ENCODE measurements around the gene MRPL49. TPM values are rescaled to one million over a fixed set of nuclear protein-coding genes. Genes with fewer than 3 reads are reported as not detected.
A peak's percentile ranks its signal among the peaks of the same experiment; 100 is the strongest.

Gene MRPL49
- total and polyA plus RNA-seq, 2 of the 13 experiments (the other 11 are each of a cell fraction or from before 2014, with no cell fraction given): 39.2 to 53.3 TPM

DNA sequence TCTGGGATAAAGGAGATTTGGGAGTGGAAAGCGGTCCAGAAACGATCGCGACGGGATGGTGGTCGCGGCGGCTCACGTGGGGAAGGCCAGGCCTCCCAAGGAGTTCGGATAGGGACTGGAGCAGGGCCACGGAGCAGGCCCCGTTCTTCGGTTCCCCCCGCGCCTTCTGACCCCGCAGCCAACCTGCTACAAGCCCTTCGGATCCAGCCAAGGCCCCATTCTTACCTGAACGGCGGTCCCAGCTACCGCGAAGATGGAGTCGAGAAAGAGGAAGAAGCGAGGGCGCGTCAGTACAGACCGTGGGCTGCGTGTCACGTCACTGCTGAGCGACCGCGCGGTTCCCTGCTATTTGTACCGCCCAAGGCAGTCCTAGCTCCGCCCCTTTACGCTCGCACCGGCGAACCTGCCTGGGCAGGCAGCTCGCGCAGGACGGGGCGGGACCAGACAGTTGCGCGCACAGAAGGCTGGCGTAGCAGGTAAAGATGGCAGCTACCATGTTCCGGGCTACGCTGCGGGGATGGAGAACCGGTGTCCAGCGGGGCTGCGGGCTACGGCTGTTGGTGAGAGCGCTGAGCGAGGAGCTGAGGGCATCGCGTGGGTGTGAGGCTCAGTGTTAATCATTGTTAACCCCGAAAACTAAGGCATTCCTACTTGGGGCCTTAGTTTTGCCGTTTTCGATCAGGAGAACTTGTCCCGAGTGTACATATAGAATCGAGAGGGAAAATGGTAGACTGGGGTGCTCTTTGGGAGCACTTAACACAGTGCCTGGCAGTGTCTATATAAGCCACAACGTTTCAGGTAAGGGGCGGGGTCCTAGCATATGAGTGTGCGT lies at the start of gene MRPL49, which contains the start of gene FAU (continued):
- TF ChIP-seq, protein P1, sequence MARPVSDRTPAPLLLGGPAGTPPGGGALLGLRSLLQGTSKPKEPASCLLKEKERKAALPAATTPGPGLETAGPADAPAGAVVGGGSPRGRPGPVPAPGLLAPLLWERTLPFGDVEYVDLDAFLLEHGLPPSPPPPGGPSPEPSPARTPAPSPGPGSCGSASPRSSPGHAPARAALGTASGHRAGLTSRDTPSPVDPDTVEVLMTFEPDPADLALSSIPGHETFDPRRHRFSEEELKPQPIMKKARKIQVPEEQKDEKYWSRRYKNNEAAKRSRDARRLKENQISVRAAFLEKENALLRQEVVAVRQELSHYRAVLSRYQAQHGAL (CRISPR knock-in tag; IDR thresholded peaks at IDR 0.05; ENCODE audit: not compliant biosample characterization): no peak
- TF ChIP-seq ATM (IDR thresholded peaks at IDR 0.05; ENCODE audit: borderline replicate concordance) (no peak), ZNF510 (CRISPR knock-in tag; IDR thresholded peaks at IDR 0.05; ENCODE audit: low read depth) (no peak), HIVEP1 (CRISPR knock-in tag; IDR thresholded peaks at IDR 0.05) (peak; percentile 85; the same call in 1 of the 2 replicates), ZNF619 (CRISPR knock-in tag; IDR thresholded peaks at IDR 0.05) (peak; percentile 90; the same call in 1 of the 2 replicates), HOXA5 (CRISPR knock-in tag; IDR thresholded peaks at IDR 0.05) (0 out of 2 replicates have a peak, but pooled peaks have one; percentile 13), KAT8 (CRISPR knock-in tag; IDR thresholded peaks at IDR 0.05) (peak; percentile 97), CREB1 (IDR thresholded peaks at IDR 0.05) (peak; percentile 98), CREB1 (CRISPR knock-in tag; IDR thresholded peaks at IDR 0.05) (peak; percentile 98), ZBTB38 (CRISPR knock-in tag; IDR thresholded peaks at IDR 0.05) (peak; percentile 84), ZNF251 (CRISPR knock-in tag; IDR thresholded peaks at IDR 0.05) (no peak), ZNF430 (CRISPR knock-in tag; IDR thresholded peaks at IDR 0.05) (peak; percentile 78; the same call in 1 of the 2 replicates)
- TF ChIP-seq, protein P2, sequence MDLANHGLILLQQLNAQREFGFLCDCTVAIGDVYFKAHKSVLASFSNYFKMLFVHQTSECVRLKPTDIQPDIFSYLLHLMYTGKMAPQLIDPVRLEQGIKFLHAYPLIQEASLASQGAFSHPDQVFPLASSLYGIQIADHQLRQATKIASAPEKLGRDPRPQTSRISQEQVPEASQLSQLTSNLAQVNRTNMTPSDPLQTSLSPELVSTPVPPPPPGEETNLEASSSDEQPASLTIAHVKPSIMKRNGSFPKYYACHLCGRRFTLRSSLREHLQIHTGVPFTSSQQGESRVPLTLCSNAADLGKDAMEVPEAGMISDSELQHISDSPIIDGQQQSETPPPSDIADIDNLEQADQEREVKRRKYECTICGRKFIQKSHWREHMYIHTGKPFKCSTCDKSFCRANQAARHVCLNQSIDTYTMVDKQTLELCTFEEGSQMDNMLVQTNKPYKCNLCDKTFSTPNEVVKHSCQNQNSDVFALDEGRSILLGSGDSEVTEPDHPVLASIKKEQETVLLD (CRISPR knock-in tag; IDR thresholded peaks at IDR 0.05; ENCODE audit: low read depth): peak; percentile 83
- TF ChIP-seq, protein P3, sequence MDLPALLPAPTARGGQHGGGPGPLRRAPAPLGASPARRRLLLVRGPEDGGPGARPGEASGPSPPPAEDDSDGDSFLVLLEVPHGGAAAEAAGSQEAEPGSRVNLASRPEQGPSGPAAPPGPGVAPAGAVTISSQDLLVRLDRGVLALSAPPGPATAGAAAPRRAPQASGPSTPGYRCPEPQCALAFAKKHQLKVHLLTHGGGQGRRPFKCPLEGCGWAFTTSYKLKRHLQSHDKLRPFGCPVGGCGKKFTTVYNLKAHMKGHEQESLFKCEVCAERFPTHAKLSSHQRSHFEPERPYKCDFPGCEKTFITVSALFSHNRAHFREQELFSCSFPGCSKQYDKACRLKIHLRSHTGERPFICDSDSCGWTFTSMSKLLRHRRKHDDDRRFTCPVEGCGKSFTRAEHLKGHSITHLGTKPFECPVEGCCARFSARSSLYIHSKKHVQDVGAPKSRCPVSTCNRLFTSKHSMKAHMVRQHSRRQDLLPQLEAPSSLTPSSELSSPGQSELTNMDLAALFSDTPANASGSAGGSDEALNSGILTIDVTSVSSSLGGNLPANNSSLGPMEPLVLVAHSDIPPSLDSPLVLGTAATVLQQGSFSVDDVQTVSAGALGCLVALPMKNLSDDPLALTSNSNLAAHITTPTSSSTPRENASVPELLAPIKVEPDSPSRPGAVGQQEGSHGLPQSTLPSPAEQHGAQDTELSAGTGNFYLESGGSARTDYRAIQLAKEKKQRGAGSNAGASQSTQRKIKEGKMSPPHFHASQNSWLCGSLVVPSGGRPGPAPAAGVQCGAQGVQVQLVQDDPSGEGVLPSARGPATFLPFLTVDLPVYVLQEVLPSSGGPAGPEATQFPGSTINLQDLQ (CRISPR knock-in tag; IDR thresholded peaks at IDR 0.05): peak; percentile 91; the same call in 1 of the 2 replicates
- TF ChIP-seq, protein P4, sequence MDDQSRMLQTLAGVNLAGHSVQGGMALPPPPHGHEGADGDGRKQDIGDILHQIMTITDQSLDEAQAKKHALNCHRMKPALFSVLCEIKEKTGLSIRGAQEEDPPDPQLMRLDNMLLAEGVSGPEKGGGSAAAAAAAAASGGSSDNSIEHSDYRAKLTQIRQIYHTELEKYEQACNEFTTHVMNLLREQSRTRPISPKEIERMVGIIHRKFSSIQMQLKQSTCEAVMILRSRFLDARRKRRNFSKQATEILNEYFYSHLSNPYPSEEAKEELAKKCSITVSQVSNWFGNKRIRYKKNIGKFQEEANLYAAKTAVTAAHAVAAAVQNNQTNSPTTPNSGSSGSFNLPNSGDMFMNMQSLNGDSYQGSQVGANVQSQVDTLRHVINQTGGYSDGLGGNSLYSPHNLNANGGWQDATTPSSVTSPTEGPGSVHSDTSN (CRISPR knock-in tag; IDR thresholded peaks at IDR 0.05; ENCODE audit: borderline replicate concordance): no peak
- TF ChIP-seq, protein P5, sequence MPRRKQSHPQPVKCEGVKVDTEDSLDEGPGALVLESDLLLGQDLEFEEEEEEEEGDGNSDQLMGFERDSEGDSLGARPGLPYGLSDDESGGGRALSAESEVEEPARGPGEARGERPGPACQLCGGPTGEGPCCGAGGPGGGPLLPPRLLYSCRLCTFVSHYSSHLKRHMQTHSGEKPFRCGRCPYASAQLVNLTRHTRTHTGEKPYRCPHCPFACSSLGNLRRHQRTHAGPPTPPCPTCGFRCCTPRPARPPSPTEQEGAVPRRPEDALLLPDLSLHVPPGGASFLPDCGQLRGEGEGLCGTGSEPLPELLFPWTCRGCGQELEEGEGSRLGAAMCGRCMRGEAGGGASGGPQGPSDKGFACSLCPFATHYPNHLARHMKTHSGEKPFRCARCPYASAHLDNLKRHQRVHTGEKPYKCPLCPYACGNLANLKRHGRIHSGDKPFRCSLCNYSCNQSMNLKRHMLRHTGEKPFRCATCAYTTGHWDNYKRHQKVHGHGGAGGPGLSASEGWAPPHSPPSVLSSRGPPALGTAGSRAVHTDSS (CRISPR knock-in tag; conservative IDR thresholded peaks at IDR 0.05): no peak
- TF ChIP-seq, protein P6, sequence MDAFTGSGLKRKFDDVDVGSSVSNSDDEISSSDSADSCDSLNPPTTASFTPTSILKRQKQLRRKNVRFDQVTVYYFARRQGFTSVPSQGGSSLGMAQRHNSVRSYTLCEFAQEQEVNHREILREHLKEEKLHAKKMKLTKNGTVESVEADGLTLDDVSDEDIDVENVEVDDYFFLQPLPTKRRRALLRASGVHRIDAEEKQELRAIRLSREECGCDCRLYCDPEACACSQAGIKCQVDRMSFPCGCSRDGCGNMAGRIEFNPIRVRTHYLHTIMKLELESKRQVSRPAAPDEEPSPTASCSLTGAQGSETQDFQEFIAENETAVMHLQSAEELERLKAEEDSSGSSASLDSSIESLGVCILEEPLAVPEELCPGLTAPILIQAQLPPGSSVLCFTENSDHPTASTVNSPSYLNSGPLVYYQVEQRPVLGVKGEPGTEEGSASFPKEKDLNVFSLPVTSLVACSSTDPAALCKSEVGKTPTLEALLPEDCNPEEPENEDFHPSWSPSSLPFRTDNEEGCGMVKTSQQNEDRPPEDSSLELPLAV (CRISPR knock-in tag; conservative IDR thresholded peaks at IDR 0.05; ENCODE audit: low read depth): no peak
- TF ChIP-seq, protein P7, sequence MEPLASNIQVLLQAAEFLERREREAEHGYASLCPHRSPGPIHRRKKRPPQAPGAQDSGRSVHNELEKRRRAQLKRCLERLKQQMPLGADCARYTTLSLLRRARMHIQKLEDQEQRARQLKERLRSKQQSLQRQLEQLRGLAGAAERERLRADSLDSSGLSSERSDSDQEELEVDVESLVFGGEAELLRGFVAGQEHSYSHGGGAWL (CRISPR knock-in tag; IDR thresholded peaks at IDR 0.05): no peak

Data from HepG2 (cell line).